ENCODE measurements around the gene PIERCE2. TPM values are rescaled to one million over a fixed set of nuclear protein-coding genes. Genes with fewer than 3 reads are reported as not detected.

The PIERCE2 gene
- total and polyA plus RNA-seq, 2 of the 13 experiments (the other 11 are each of a cell fraction or from before 2014, with no cell fraction given): 0.09 TPM; not detected in 1

GRCh38 chr15:55408012-55408928 lies at the start of gene PIERCE2, which contains the start of gene CCPG1 (continued):
- no peak for TF ChIP-seq PAWR (CRISPR knock-in tag; IDR thresholded peaks at IDR 0.05; ENCODE audit: borderline replicate concordance)
- TF ChIP-seq ZNF224 (CRISPR knock-in tag; IDR thresholded peaks at IDR 0.05): 0 out of 2 replicates have a peak, but pooled peaks have one; percentile 40
- TF ChIP-seq PCBP1 (IDR thresholded peaks at IDR 0.05; ENCODE audit: borderline replicate concordance, low read depth, low read length): no peak
- TF ChIP-seq HNF1A (IDR thresholded peaks at IDR 0.05; ENCODE audit: low read depth): no peak
- TF ChIP-seq HNF1A (CRISPR knock-in tag; IDR thresholded peaks at IDR 0.05; ENCODE audit: borderline replicate concordance): peak; percentile 70
- TF ChIP-seq ZBTB8A (CRISPR knock-in tag; IDR thresholded peaks at IDR 0.05; ENCODE audit: borderline replicate concordance, low read depth): no peak; the same call in 1 of the 2 replicates
- no peak for TF ChIP-seq ZFP36L2 (CRISPR knock-in tag; IDR thresholded peaks at IDR 0.05)
- TF ChIP-seq SMYD3 (CRISPR knock-in tag; IDR thresholded peaks at IDR 0.05): no peak
- TF ChIP-seq, protein P1, sequence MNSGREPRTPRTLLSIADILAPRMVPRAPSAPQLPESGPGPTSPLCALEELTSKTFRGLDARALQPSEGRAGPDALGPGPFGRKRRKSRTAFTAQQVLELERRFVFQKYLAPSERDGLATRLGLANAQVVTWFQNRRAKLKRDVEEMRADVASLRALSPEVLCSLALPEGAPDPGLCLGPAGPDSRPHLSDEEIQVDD (CRISPR knock-in tag; IDR thresholded peaks at IDR 0.05; ENCODE audit: borderline replicate concordance): no peak
- no peak for TF ChIP-seq ZNF121 (CRISPR knock-in tag; IDR thresholded peaks at IDR 0.05)
- TF ChIP-seq, protein P2, sequence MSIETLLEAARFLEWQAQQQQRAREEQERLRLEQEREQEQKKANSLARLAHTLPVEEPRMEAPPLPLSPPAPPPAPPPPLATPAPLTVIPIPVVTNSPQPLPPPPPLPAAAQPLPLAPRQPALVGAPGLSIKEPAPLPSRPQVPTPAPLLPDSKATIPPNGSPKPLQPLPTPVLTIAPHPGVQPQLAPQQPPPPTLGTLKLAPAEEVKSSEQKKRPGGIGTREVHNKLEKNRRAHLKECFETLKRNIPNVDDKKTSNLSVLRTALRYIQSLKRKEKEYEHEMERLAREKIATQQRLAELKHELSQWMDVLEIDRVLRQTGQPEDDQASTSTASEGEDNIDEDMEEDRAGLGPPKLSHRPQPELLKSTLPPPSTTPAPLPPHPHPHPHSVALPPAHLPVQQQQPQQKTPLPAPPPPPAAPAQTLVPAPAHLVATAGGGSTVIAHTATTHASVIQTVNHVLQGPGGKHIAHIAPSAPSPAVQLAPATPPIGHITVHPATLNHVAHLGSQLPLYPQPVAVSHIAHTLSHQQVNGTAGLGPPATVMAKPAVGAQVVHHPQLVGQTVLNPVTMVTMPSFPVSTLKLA (IDR thresholded peaks at IDR 0.05): no peak; the same call in 1 of the 2 replicates
- no peak for TF ChIP-seq ZNF616 (CRISPR knock-in tag; IDR thresholded peaks at IDR 0.05; ENCODE audit: low read depth)
- peak; percentile 70 for TF ChIP-seq SPEN (CRISPR knock-in tag; IDR thresholded peaks at IDR 0.05; ENCODE audit: low read depth)
- TF ChIP-seq ARHGAP35 (CRISPR knock-in tag; IDR thresholded peaks at IDR 0.05; ENCODE audit: borderline replicate concordance): no peak
- TF ChIP-seq, protein P3, sequence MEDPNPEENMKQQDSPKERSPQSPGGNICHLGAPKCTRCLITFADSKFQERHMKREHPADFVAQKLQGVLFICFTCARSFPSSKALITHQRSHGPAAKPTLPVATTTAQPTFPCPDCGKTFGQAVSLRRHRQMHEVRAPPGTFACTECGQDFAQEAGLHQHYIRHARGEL (CRISPR knock-in tag; IDR thresholded peaks at IDR 0.05): no peak
- no peak for TF ChIP-seq ZNF557 (CRISPR knock-in tag; IDR thresholded peaks at IDR 0.05)

Measured in HepG2 (cell line).